GM12892 (cell line): ENCODE measurements around the gene EXOC4.

ENCODE experiments used
- POLR2A ChIP-seq: IDR thresholded peaks from 2 replicates; pipeline ENCODE4 v1.6.1; 2011; ENCODE audit warnings: low read depth, low read length, control low read depth
- TAF1 ChIP-seq: IDR thresholded peaks from 2 replicates; pipeline ENCODE4 v1.6.1; 2011; ENCODE audit warnings: low read depth, mild to moderate bottlenecking, control low read depth, low read length, borderline replicate concordance

- no peak for TF ChIP-seq POLR2A
- TF ChIP-seq TAF1: no peak
These were observed 771.9 kb downstream of the EXOC4 start for GRCh38 chr7:134024739-134025138.
